ENCODE data around the gene HLA-DRA.

The HLA-DRA gene

DNA sequence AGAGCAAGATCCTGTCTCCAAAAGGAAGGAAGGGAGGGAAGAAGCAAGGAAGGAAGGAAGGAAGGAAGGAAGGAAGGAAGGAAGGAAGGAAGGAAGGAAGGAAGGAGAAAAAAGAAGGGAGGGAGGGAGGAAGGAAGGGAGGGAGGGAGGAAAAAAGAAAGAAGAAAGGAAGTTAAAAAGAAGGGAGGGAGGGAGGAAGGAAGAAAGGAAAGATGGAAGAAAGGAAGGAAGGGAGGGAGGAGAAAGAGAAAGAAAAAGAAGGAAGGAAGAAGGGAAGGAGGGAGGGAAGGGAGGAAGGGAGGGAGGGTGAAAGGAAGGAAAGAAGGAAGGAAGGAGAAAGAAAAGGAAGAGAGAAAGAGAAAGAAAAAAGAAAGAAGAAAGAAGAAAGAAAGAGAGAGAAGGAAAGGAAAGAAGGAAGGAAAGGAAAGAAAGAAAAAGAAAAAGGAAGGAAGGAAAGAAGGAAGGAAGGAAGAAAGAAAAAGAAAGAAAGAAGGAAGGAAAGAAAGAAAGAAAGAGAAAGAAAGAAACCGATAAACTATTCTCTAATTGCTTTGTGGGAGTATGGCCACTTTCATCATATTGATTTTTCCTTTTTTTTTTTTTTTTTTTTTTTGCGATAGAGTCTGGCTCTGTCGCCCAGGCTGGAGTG, 9.5 kb downstream of the HLA-DRA start:
- no peaks in the 10 kb centered on the region for H3K36me3 ChIP-seq
- H3K4me1 ChIP-seq = no peaks in the 10 kb centered on the region
- TF ChIP-seq, protein P1, sequence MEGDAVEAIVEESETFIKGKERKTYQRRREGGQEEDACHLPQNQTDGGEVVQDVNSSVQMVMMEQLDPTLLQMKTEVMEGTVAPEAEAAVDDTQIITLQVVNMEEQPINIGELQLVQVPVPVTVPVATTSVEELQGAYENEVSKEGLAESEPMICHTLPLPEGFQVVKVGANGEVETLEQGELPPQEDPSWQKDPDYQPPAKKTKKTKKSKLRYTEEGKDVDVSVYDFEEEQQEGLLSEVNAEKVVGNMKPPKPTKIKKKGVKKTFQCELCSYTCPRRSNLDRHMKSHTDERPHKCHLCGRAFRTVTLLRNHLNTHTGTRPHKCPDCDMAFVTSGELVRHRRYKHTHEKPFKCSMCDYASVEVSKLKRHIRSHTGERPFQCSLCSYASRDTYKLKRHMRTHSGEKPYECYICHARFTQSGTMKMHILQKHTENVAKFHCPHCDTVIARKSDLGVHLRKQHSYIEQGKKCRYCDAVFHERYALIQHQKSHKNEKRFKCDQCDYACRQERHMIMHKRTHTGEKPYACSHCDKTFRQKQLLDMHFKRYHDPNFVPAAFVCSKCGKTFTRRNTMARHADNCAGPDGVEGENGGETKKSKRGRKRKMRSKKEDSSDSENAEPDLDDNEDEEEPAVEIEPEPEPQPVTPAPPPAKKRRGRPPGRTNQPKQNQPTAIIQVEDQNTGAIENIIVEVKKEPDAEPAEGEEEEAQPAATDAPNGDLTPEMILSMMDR (IDR thresholded peaks at IDR 0.05) = no peak
- no peaks in the 10 kb centered on the region for H3K9me3 ChIP-seq
- DNase-seq = no peak
- peaks cover 0 to 3% of the 10 kb centered on the region in 2 donors for H3K27me3 ChIP-seq
- H3K4me3 ChIP-seq = no peak overlapping the region
- intact Hi-C loops (cut with DNase I; ENCODE audit: low total_unique reads) = no loop called here
- H3K27ac ChIP-seq = no peak overlapping the region

DNA sequence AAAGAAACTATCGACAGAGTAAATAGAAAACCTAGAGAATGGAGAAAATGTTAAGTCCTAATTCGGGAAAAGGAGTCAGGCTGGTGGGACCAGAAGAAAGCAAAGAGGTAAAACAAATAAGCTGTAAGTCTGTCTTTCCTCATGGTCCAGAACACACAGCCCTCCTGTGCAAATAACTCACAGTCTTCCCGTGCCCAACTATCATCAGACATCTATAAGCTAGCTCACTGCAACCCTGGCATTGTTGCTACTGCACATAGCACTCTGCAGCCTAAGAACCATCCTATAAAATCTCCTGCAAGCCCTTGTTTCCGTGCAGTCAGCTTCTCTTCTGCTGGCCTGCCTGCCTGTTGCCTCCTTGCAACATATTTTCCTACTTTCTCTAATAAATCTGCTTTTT, 17.4 kb downstream of the HLA-DRA start:
- Histone ChIP-seq H3K27me3 (peaks cover 0 to 14% of the 10 kb centered on the region in 2 donors), H3K9me3 (no peaks in the 10 kb centered on the region), H3K27ac (no peak overlapping the region), H3K4me1 (no peaks in the 10 kb centered on the region), H3K36me3 (no peaks in the 10 kb centered on the region), H3K4me3 (no peak overlapping the region)
- TF ChIP-seq, protein P1 (IDR thresholded peaks at IDR 0.05) = no peak
- DNase-seq = no peak
- intact Hi-C loops (cut with DNase I; ENCODE audit: low total_unique reads) = no loop called here

DNA sequence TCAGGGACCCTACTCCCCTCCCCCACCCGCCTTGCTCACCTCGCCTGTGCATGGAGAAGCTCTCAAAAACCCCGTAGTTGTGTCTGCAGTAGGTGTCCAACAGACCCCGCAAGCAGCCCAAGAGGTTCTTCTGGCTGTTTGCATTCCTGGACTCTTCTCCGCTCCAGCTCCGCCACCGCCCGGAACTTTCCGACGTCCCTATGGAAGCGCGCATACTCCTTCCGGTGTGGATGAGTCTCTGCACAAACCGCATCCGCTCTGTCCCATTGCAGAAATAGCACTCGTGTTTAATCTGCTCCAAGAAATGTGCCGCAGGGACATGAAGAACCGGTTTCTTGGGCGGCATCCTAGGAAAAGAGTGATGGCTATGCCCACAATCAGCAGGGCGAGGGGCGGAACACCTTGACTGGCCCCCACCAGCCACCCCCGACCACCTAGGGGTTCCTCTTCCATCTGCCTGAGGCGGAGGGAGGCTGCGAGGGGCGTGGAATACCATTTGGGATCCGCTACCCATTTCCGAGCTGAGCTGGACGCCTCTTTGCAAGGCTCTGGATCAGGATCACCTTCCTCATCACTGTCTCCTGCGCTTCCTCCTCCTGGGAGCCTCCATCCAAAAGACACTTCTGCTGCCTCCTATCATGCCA, 20.2 kb downstream of the HLA-DRA start:
- Histone ChIP-seq H3K4me3 (no peak overlapping the region), H3K27ac (no peak overlapping the region), H3K36me3 (no peaks in the 10 kb centered on the region), H3K27me3 (peaks cover 0 to 11% of the 10 kb centered on the region in 2 donors), H3K9me3 (no peaks in the 10 kb centered on the region), H3K4me1 (no peaks in the 10 kb centered on the region)
- TF ChIP-seq, protein P1 (IDR thresholded peaks at IDR 0.05) = no peak
- intact Hi-C loops (cut with DNase I; ENCODE audit: low total_unique reads) = no loop called here
- no peak for DNase-seq

- Histone ChIP-seq H3K36me3 (no peaks in the 10 kb centered on the region), H3K9me3 (no peaks in the 10 kb centered on the region), H3K4me3 (no peak overlapping the region), H3K4me1 (no peaks in the 10 kb centered on the region), H3K27ac (no peak overlapping the region), H3K27me3 (peaks cover 0 to 11% of the 10 kb centered on the region in 2 donors)
- DNase-seq = no peak
- intact Hi-C loops (cut with DNase I; ENCODE audit: low total_unique reads) = no loop called here
- TF ChIP-seq, protein P1 (IDR thresholded peaks at IDR 0.05) = no peak
Measured at GRCh38 chr6:32460528-32460927, 20.8 kb downstream of the HLA-DRA start.

DNA sequence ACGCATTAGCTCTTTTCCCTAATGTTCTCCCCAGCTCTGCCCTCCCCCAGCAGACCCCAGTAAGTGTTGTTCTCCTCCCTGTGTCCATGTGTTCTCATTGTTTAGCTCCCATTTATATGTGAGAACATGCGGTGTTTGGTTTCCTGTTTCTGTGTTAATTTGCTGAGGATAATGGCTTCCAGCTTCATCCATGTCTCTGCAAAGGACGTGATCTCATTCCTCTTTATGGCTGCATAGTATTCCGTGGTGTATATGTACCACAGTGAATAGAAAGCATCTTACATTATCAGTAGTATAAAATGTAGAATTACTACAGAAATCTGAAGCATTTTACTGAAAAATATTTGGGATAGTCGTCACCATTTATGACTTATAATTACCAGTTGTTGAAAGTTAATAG, 21.8 kb downstream of the HLA-DRA start:
- Histone ChIP-seq H3K9me3 (no peaks in the 10 kb centered on the region), H3K36me3 (no peaks in the 10 kb centered on the region), H3K27ac (no peak overlapping the region), H3K4me3 (no peak overlapping the region), H3K4me1 (no peaks in the 10 kb centered on the region), H3K27me3 (peaks cover 0 to 11% of the 10 kb centered on the region in 2 donors)
- DNase-seq = no peak
- intact Hi-C loops (cut with DNase I; ENCODE audit: low total_unique reads) = no loop called here
- TF ChIP-seq, protein P1 (IDR thresholded peaks at IDR 0.05) = no peak
